Panc1 (cell line): ENCODE data around the gene CHRNA1. TPM values are rescaled to one million over a fixed set of nuclear protein-coding genes. Genes with fewer than 3 reads are reported as not detected.

ENCODE experiments used
- ATAC-seq: fragments of 200-7000 bp; cut with Tn5 transposase; 2 replicates; pipeline ENCODE4 v1.9.1; 2020; ENCODE audit warnings: mild to moderate bottlenecking, moderate library complexity
- BruUV-seq: library from RNA; stranded (reverse); fragments of 400-500 nt; replicated peaks from 2 replicates; lab custom pipeline; 2021; lab: Mats Ljungman, UMichigan
- CTCF ChIA-PET: fragments of 300-600 bp; sonication (Branson Sonifier 250); formaldehyde crosslinking; loops from one replicate; lab custom pipeline; 2022; ENCODE audit warnings: antibody characterized with exemption; lab: Charles Lee
- POLR2A ChIA-PET: fragments of 300-600 bp; sonication (Branson Sonifier 250); formaldehyde crosslinking; loops from one replicate; lab custom pipeline; 2022; ENCODE audit warnings: antibody characterized with exemption; lab: Charles Lee
- DNase-seq: peaks from one replicate; pipeline ENCODE4 v3.0.0-alpha.2; 2010; ENCODE audit warnings: low read depth, low spot score
- H3K27ac ChIP-seq: 2 replicates; pipeline ENCODE4 v1.5.1; 2011; ENCODE audit warnings: mild to moderate bottlenecking, low read length, inconsistent platforms
- H3K27me3 ChIP-seq: fragments of 200-500 bp; sonication (Bioruptor generic); 2 replicates; pipeline ENCODE4 v1.6.0; 2014; ENCODE audit warnings: low read length, inconsistent platforms; ENCODE audit not compliant: control insufficient read depth, insufficient read depth
- H3K36me3 ChIP-seq: fragments of 200-500 bp; sonication (Bioruptor generic); 2 replicates; pipeline ENCODE4 v1.5.1; 2014; ENCODE audit warnings: inconsistent platforms, mild to moderate bottlenecking, low read length, moderate library complexity; ENCODE audit not compliant: control insufficient read depth, insufficient read depth
- H3K4me1 ChIP-seq: 2 replicates; pipeline ENCODE4 v1.5.1; 2011; ENCODE audit warnings: inconsistent platforms, mild to moderate bottlenecking, low read length, moderate library complexity; ENCODE audit not compliant: control insufficient read depth, insufficient read depth
- H3K4me3 ChIP-seq, 2 experiments: 2 replicates each; pipeline ENCODE4 v1.5.1; 2011 to 2012; ENCODE audit warnings: low read depth in 2 of 2, low read length in 2 of 2, mild to moderate bottlenecking in 2 of 2, inconsistent platforms in 1 of 2, moderate library complexity in 1 of 2
- H3K9me3 ChIP-seq: fragments of 200-500 bp; sonication (Bioruptor generic); 2 replicates; pipeline ENCODE4 v1.5.1; 2014; ENCODE audit warnings: low read depth, mild to moderate bottlenecking, inconsistent platforms, low read length, moderate library complexity; ENCODE audit not compliant: control insufficient read depth, insufficient read depth
- CTCF ChIP-seq: fragments of 450-650 bp; IDR thresholded peaks from 2 replicates; pipeline ENCODE4 v1.5.1; 2017; ENCODE audit warnings: mild to moderate bottlenecking
- POLR2AphosphoS5 ChIP-seq: IDR thresholded peaks from 2 replicates; pipeline ENCODE4 v1.6.1; 2012; ENCODE audit warnings: mild to moderate bottlenecking, low read depth, low read length, moderate library complexity
- REST ChIP-seq, 2 experiments: IDR thresholded peaks; 2 replicates each; pipeline ENCODE4 v1.6.1; 2011 to 2012; ENCODE audit warnings: low read depth in 2 of 2, control low read depth in 1 of 2, low read length in 1 of 2, mild to moderate bottlenecking in 1 of 2, moderate library complexity in 1 of 2; ENCODE audit not compliant: insufficient read depth in 1 of 2
- SIN3A ChIP-seq: IDR thresholded peaks from 2 replicates; pipeline ENCODE4 v1.6.1; 2012; ENCODE audit warnings: low read depth, mild to moderate bottlenecking, low read length, moderate library complexity, borderline replicate concordance; ENCODE audit not compliant: insufficient read depth
- TCF7L2 ChIP-seq: IDR thresholded peaks from 2 replicates; pipeline ENCODE4 v1.6.1; 2011; ENCODE audit warnings: mild to moderate bottlenecking, low read depth, low read length, inconsistent platforms
- in situ Hi-C: cut with HindIII; loops from 2 replicates; pipeline ENCODE4 v1.10.0; 2016; ENCODE audit warnings: low sequenced_read_pairs, low pct_unique_long_range_greater_than_20kb
- intact Hi-C: fragments of 100-400 bp; cut with micrococcal nuclease; formaldehyde crosslinking; loops from one replicate; pipeline ENCODE4 v1.10.0; 2022; ENCODE audit not compliant: unreplicated experiment
- total RNA-seq: library from RNA; stranded (reverse); gene quantifications from one replicate; pipeline ENCODE4 v1.2.1, GENCODE V29; 2021; ENCODE audit not compliant: unreplicated experiment

The CHRNA1 gene
- total RNA-seq, 1 experiment from 2014 or later: not detected

GRCh38 chr2:174773215-174773614, 8.9 kb upstream of the CHRNA1 start:
- no peak for DNase-seq
- intact Hi-C loops: loop anchor here (5.0 kb wide), 1 partner anchor 1324 kb away; the partner anchor contains the start of gene HOXD12
- TF ChIP-seq CTCF (no peak), TCF7L2 (no peak), REST (IDR thresholded peaks at IDR 0.05; ENCODE audit: insufficient read depth in 1 of 2, low read depth in 2 of 2, low read length in 1 of 2) (no peak), SIN3A (no peak), POLR2AphosphoS5 (no peak)
- CTCF ChIA-PET: interaction anchor here (0.8 kb wide), 1 partner anchor 76 kb away, joined by 3 read pairs; no protein-coding TSS in a partner anchor
- Histone ChIP-seq H3K9me3 (no peaks in the 10 kb centered on the region), H3K27me3 (no peaks in the 10 kb centered on the region), H3K4me1 (peaks cover 9% of the 10 kb centered on the region), H3K27ac (no peak overlapping the region), H3K36me3 (no peaks in the 10 kb centered on the region), H3K4me3 (no peak overlapping the region)
- POLR2A ChIA-PET: no interaction called here
- no peak for ATAC-seq
- in situ Hi-C loops: no loop called here
- no TSS peak for BruUV-seq

GRCh38 chr2:174772472-174772801, 8.2 kb upstream of the CHRNA1 start:
- ChIA-PET POLR2A (no interaction called here), CTCF (interaction anchor here (0.5 to 2.4 kb wide), 5 partner anchors 67 to 232 kb away, joined by 3 to 23 read pairs (median 5); no protein-coding TSS in a partner anchor)
- TF ChIP-seq CTCF (no peak), SIN3A (no peak), POLR2AphosphoS5 (no peak), TCF7L2 (no peak), REST (IDR thresholded peaks at IDR 0.05; ENCODE audit: insufficient read depth in 1 of 2, low read depth in 2 of 2, low read length in 1 of 2) (no peak)
- ATAC-seq: no peak
- peak overlapping the region; percentile 48; the same call in 1 of the 2 replicates for H3K27ac ChIP-seq
- no peak for DNase-seq
- intact Hi-C loops: loop anchor here (5.0 kb wide), 1 partner anchor 1325 kb away; the partner anchor contains the start of gene HOXD12
- H3K4me1 ChIP-seq: peaks cover 9% of the 10 kb centered on the region
- H3K9me3 ChIP-seq: no peaks in the 10 kb centered on the region
- no peaks in the 10 kb centered on the region for H3K36me3 ChIP-seq
- BruUV-seq: no TSS peak
- H3K4me3 ChIP-seq: peak overlapping the region in 1 of 2 experiments; percentile 44; a peak in 2 of 4 replicates
- in situ Hi-C loops: no loop called here
- no peaks in the 10 kb centered on the region for H3K27me3 ChIP-seq
